Activated B cell treated with CpG ODN at 0.5 μM for 24 hours (primary cell): ENCODE data around the gene PTGDR2. TPM values are rescaled to one million over a fixed set of nuclear protein-coding genes. Genes with fewer than 3 reads are reported as not detected.
"Not testable (repeated sequence)": the region's sequence is repeated elsewhere in the genome, so short reads cannot be mapped to it uniquely, and the experiment has no call there.

Experiments used
- ATAC-seq: fragments of 200-7000 bp; cut with Tn5 transposase; one replicate; pipeline ENCODE4 v1.10.0; 2021; ENCODE audit warnings: low read depth, mild to moderate bottlenecking, moderate library complexity
- CTCF ChIA-PET: fragments of 350-600 bp; sonication (Branson Sonifier 250); formaldehyde crosslinking; loops from one replicate; lab custom pipeline; 2021; ENCODE audit warnings: antibody characterized with exemption; lab: Charles Lee
- POLR2A ChIA-PET: fragments of 350-600 bp; sonication (Branson Sonifier 250); formaldehyde crosslinking; loops from one replicate; lab custom pipeline; 2021; ENCODE audit warnings: antibody characterized with exemption; lab: Charles Lee
- DNase-seq: peaks from one replicate; pipeline ENCODE4 v3.0.0; 2022
- H3K27ac Mint-ChIP-seq: one replicate; pipeline ENCODE4 v1.8.0; 2020; ENCODE audit warnings: mixed read lengths
- H3K27me3 Mint-ChIP-seq: one replicate; pipeline ENCODE4 v1.8.0; 2021; ENCODE audit warnings: mixed read lengths
- H3K36me3 Mint-ChIP-seq: one replicate; pipeline ENCODE4 v1.8.0; 2021; ENCODE audit warnings: low read depth, mixed read lengths
- H3K4me1 Mint-ChIP-seq: one replicate; pipeline ENCODE4 v1.8.0; 2021; ENCODE audit warnings: mixed read lengths
- H3K4me3 Mint-ChIP-seq: one replicate; pipeline ENCODE4 v1.8.0; 2020; ENCODE audit warnings: mild to moderate bottlenecking, mixed read lengths
- H3K9me3 Mint-ChIP-seq: one replicate; pipeline ENCODE4 v1.8.0; 2020; ENCODE audit warnings: mixed read lengths
- CTCF ChIP-seq: fragments of 200-600 bp; IDR thresholded peaks from one replicate; pipeline ENCODE4 v1.8.0; 2022; ENCODE audit warnings: antibody characterized with exemption, mild to moderate bottlenecking
- intact Hi-C: fragments of 100-400 bp; cut with micrococcal nuclease; formaldehyde crosslinking; loops from one replicate; pipeline ENCODE4 v1.15.1; 2024
- total RNA-seq: library from RNA; stranded (reverse); gene quantifications from 2 replicates; pipeline ENCODE4 v1.2.3, GENCODE V29; 2022

PTGDR2 gene
- total RNA-seq, 1 donor from 2014 or later = not detected

GRCh38 chr11:60825790-60826189, 30.0 kb downstream of the PTGDR2 start:
- ATAC-seq (no peak), DNase-seq (no peak)
- Mint-ChIP-seq H3K27me3 (peaks cover 9% of the 10 kb centered on the region), H3K27ac (no peak overlapping the region), H3K4me1 (no peaks in the 10 kb centered on the region), H3K4me3 (no peak overlapping the region), H3K9me3 (no peaks in the 10 kb centered on the region), H3K36me3 (no peaks in the 10 kb centered on the region)
- intact Hi-C loops = no loop called here
- POLR2A ChIA-PET = no interaction called here
- no peak for TF ChIP-seq CTCF
- CTCF ChIA-PET = no interaction called here

- ChIA-PET POLR2A (no interaction called here), CTCF (no interaction called here)
- Mint-ChIP-seq H3K4me3 (no peak overlapping the region), H3K36me3 (no peaks in the 10 kb centered on the region), H3K27ac (no peak overlapping the region), H3K9me3 (no peaks in the 10 kb centered on the region), H3K4me1 (no peaks in the 10 kb centered on the region), H3K27me3 (peaks cover 9% of the 10 kb centered on the region)
- ATAC-seq = no peak
- TF ChIP-seq CTCF = no peak
- DNase-seq = no peak
- intact Hi-C loops = no loop called here
These were observed 30.6 kb downstream of the PTGDR2 start for GRCh38 chr11:60825118-60825517.

- intact Hi-C loops, H3K9me3 Mint-ChIP-seq, H3K4me3 Mint-ChIP-seq, ATAC-seq, POLR2A ChIA-PET, H3K4me1 Mint-ChIP-seq, H3K36me3 Mint-ChIP-seq, H3K27ac Mint-ChIP-seq, CTCF ChIA-PET, H3K27me3 Mint-ChIP-seq, DNase-seq: not testable (repeated sequence)
These were observed 31.9 kb downstream of the PTGDR2 start for GRCh38 chr11:60823745-60824306.

GRCh38 chr11:60821827-60822599, 33.7 kb downstream of the PTGDR2 start:
- intact Hi-C loops = no loop called here
- no peak for TF ChIP-seq CTCF
- DNase-seq (no peak), ATAC-seq (peak; percentile 47)
- H3K36me3 Mint-ChIP-seq = no peaks in the 10 kb centered on the region
- H3K9me3 Mint-ChIP-seq = peaks cover 3% of the 10 kb centered on the region
- peaks cover 6% of the 10 kb centered on the region for H3K27me3 Mint-ChIP-seq
- H3K4me3 Mint-ChIP-seq = no peak overlapping the region
- POLR2A ChIA-PET = no interaction called here
- CTCF ChIA-PET = interaction anchor here (0.8 to 1.5 kb wide), 4 partner anchors 9 to 366 kb away, joined by 3 to 5 read pairs (median 4); no protein-coding TSS in a partner anchor
- no peaks in the 10 kb centered on the region for H3K4me1 Mint-ChIP-seq
- H3K27ac Mint-ChIP-seq = no peak overlapping the region

GRCh38 chr11:60818057-60818456, 37.7 kb downstream of the PTGDR2 start:
- no peak for TF ChIP-seq CTCF
- ChIA-PET CTCF (no interaction called here), POLR2A (no interaction called here)
- Mint-ChIP-seq H3K4me3 (no peak overlapping the region), H3K4me1 (no peaks in the 10 kb centered on the region), H3K36me3 (no peaks in the 10 kb centered on the region), H3K9me3 (peaks cover 5% of the 10 kb centered on the region), H3K27ac (no peak overlapping the region), H3K27me3 (peaks cover 6% of the 10 kb centered on the region)
- DNase-seq (no peak), ATAC-seq (no peak)
- intact Hi-C loops = no loop called here
